ENCODE data around the gene CBFA2T3.

- TF ChIP-seq CTCF (IDR thresholded peaks at IDR 0.05; ENCODE audit: low read depth, low read length) = no peak
- TF ChIP-seq EZH2phosphoT487 (IDR thresholded peaks at IDR 0.05; ENCODE audit: low read depth) = no peak
These were observed 54.7 kb downstream of the CBFA2T3 start for GRCh38 chr16:88922114-88922825.
